Tibial nerve (tissue), 4 donors: ENCODE data around the gene CCDC69.

ENCODE experiments used
- CTCF ChIP-seq, 5 experiments: fragments of 200-600 bp in 3 of 5; fragments of 450-650 bp in 2 of 5; sonication (generic) in 3 of 5; IDR thresholded peaks; one replicate each; pipeline ENCODE4 v1.5.1; 2016 to 2019; ENCODE audit warnings: antibody characterized with exemption in 5 of 5, mild to moderate bottlenecking in 3 of 5, moderate library complexity in 2 of 5
- EP300 ChIP-seq, 2 donors: sonication (generic); formaldehyde crosslinking; IDR thresholded peaks; one replicate each; pipeline ENCODE4 v1.6.1; 2017; ENCODE audit warnings: antibody characterized with exemption in 2 of 2, mild to moderate bottlenecking in 1 of 2
- POLR2A ChIP-seq, 2 donors: fragments of 450-650 bp; IDR thresholded peaks; one replicate each; pipeline ENCODE4 v1.6.1; 2017; ENCODE audit warnings: antibody characterized with exemption in 2 of 2, mild to moderate bottlenecking in 2 of 2, moderate library complexity in 2 of 2

DNA sequence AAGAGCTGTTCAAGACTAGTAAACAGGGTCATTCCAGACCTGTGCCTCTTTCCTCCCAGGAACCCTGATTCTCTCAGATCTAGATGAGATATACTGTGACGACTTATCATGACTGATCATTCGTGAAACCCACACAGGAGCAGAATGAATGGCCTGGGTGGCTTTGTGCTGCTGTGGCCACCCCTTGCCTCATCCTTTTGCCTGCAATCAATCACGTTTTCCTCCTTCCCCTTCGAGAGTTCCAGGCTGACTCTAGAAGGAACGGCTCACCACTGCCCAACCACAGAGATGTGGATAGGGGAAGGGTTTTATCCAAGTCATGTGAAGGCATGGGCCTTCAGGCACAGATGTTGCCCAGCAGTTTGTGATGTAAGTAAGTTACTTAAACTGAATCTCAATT, 72.1 kb downstream of the CCDC69 start:
- TF ChIP-seq CTCF (IDR thresholded peaks at IDR 0.05) = no peak
- peak in 1 of 2 donors; percentile 70 for TF ChIP-seq EP300 (IDR thresholded peaks at IDR 0.05)
- no peak for TF ChIP-seq POLR2A (IDR thresholded peaks at IDR 0.05)
